Stomach (tissue), 9 donors: Measurements from ENCODE around the gene SLC1A5. TPM values are rescaled to one million over a fixed set of nuclear protein-coding genes. Genes with fewer than 3 reads are reported as not detected.

Source experiments
- DNase-seq, 2 donors: peaks; one replicate each; pipeline versions ENCODE4 v3.0.0 to v3.0.0-alpha.2; 2013 to 2019
- H3K27ac ChIP-seq, 5 donors: fragments of 200-600 bp in 4 of 5; sonication (generic) in 4 of 5; one replicate each; pipeline ENCODE4 v1.5.1; 2013 to 2019; ENCODE audit warnings: mild to moderate bottlenecking in 1 of 5, moderate library complexity in 1 of 5
- H3K27me3 ChIP-seq, 3 donors: fragments of 200-600 bp; sonication (generic); one replicate each; pipeline ENCODE4 v1.5.1; 2017 to 2019; ENCODE audit warnings: mixed run types in 1 of 3
- H3K36me3 ChIP-seq, 4 donors: fragments of 200-600 bp; sonication (generic); 1 replicate in 3 of 4; 2 replicates in 1 of 4; pipeline ENCODE4 v1.5.1; 2016 to 2019
- H3K4me1 ChIP-seq, 4 donors: fragments of 200-600 bp; sonication (generic); one replicate each; pipeline ENCODE4 v1.5.1; 2016 to 2019
- H3K4me3 ChIP-seq, 4 donors: fragments of 200-600 bp; sonication (generic) in 3 of 4; one replicate each; pipeline ENCODE4 v1.5.1; 2016 to 2019; ENCODE audit warnings: mild to moderate bottlenecking in 1 of 4
- H3K9me3 ChIP-seq, 4 donors: fragments of 200-600 bp; sonication (generic); one replicate each; pipeline ENCODE4 v1.5.1; 2016 to 2019
- EP300 ChIP-seq: sonication (generic); formaldehyde crosslinking; IDR thresholded peaks from one replicate; pipeline ENCODE4 v1.6.1; 2017; ENCODE audit warnings: antibody characterized with exemption
- POLR2A ChIP-seq, 4 donors: fragments of 450-650 bp; IDR thresholded peaks; one replicate each; pipeline ENCODE4 v1.6.1; 2016; ENCODE audit warnings: antibody characterized with exemption in 4 of 4, control low read depth in 2 of 4, mild to moderate bottlenecking in 1 of 4, moderate library complexity in 1 of 4
- POLR2AphosphoS5 ChIP-seq, 3 donors: sonication (generic); formaldehyde crosslinking; IDR thresholded peaks; one replicate each; pipeline ENCODE4 v1.6.1; 2016; ENCODE audit warnings: antibody characterized with exemption in 3 of 3
- whole genome bisulfite sequencing, 5 donors: extraction: QIAGEN DNeasy Blood & Tissue Kit in 3 of 5; methylation state at CpG; one replicate each; pipeline versions ENCODE4 v1.1.5 to v1.1.7; 2013 to 2018; 5-methylcytosine and 5-hydroxymethylcytosine counted together
- intact Hi-C: fragments of 100-400 bp; cut with DNase I; formaldehyde crosslinking; loops from one replicate; pipeline ENCODE4 v1.15.1; 2023; ENCODE audit warnings: low total_unique reads
- polyA plus RNA-seq, 3 donors: library from polyadenylated mRNA; stranded (reverse); fragments of 200-250 nt; gene quantifications; one replicate each; pipeline ENCODE4 v1.2.3, GENCODE V29; 2013
- total RNA-seq, 5 donors: library from RNA; depleted of rRNA; stranded (reverse); fragments of >200 nt; gene quantifications; one replicate each; pipeline versions ENCODE4 v1.1.0 to v1.2.3, GENCODE V29; 2014 to 2016
- TF ChIP-seq, protein P1 (sequence below), 7 experiments: fragments of 450-650 bp in 4 of 7; fragments of 200-600 bp in 3 of 7; sonication (generic) in 3 of 7; IDR thresholded peaks; one replicate each; pipeline ENCODE4 v1.5.1; 2016 to 2019; ENCODE audit warnings: antibody characterized with exemption in 7 of 7, control low read depth in 2 of 7, mild to moderate bottlenecking in 1 of 7
- donor health status: healthy with polysubstance abuse.
- donor health status: Bipolar disorder and iron deficiency.
- donor health status: healthy.

SLC1A5 gene
- total and polyA plus RNA-seq, 8 donors, result 18.7 to 106 (median 31.4) TPM

DNA sequence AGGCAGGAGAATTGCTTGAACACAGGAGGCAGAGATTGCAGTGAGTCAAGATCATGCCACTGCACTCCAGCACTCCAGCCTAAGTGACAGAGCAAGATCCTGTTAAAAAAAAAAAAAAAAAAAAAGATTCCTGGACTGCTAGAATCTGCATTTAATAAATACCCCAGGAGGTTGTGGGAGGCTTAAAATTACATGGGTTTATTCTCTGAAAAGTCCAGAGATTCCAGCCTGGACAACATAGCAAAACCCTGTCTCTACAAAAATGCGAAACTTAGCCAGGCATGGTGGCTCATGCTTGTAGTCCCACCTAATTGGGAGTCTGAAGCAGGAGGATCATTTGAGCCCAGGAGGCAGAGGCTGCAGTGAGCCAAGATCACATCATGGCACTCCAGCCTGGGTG is 9.5 kb upstream of the SLC1A5 start:
- Histone ChIP-seq H3K27ac (no peak overlapping the region), H3K4me1 (peaks cover 0 to 8% (median 6%) of the 10 kb centered on the region in 4 donors), H3K4me3 (no peak overlapping the region), H3K27me3 (no peaks in the 10 kb centered on the region), H3K36me3 (no peaks in the 10 kb centered on the region), H3K9me3 (no peaks in the 10 kb centered on the region)
- TF ChIP-seq POLR2A (IDR thresholded peaks at IDR 0.05), result no peak
- TF ChIP-seq, protein P1, sequence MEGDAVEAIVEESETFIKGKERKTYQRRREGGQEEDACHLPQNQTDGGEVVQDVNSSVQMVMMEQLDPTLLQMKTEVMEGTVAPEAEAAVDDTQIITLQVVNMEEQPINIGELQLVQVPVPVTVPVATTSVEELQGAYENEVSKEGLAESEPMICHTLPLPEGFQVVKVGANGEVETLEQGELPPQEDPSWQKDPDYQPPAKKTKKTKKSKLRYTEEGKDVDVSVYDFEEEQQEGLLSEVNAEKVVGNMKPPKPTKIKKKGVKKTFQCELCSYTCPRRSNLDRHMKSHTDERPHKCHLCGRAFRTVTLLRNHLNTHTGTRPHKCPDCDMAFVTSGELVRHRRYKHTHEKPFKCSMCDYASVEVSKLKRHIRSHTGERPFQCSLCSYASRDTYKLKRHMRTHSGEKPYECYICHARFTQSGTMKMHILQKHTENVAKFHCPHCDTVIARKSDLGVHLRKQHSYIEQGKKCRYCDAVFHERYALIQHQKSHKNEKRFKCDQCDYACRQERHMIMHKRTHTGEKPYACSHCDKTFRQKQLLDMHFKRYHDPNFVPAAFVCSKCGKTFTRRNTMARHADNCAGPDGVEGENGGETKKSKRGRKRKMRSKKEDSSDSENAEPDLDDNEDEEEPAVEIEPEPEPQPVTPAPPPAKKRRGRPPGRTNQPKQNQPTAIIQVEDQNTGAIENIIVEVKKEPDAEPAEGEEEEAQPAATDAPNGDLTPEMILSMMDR (IDR thresholded peaks at IDR 0.05), result no peak
- TF ChIP-seq POLR2AphosphoS5 (IDR thresholded peaks at IDR 0.05), result no peak
- no peak for TF ChIP-seq EP300
- 96 to 100% (median 98%) methylated on average over 1 of the region's 1 CpG for WGBS, 5 donors
- no peak for DNase-seq
- intact Hi-C loops, result no loop called here

DNA sequence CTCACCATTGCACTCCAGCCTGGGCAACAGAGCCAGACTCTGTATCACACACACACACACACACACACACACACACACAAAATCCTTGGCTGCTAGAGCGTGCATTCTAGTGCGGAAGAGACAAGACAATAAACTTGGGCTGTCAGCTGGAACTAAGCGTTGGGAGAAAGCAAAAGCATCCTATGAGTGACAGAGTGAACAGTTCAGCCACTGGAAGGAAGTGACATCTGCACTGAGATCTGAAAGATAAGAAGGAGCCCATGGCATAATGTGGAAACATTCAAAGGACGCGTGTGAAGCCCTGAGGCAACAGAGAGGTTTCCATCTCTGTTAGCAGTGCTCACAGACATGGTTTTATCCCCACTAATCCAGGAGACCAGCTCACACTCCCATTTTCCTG is 3.5 kb upstream of the SLC1A5 start:
- H3K4me1 ChIP-seq, result peaks cover 4 to 28% (median 18%) of the 10 kb centered on the region in 4 donors
- no peaks in the 10 kb centered on the region for H3K36me3 ChIP-seq
- intact Hi-C loops, result no loop called here
- DNase-seq, result peak in 1 of 2 donors; percentile 51
- H3K27ac ChIP-seq, result peak overlapping the region in 1 of 5 donors; percentile 20
- H3K9me3 ChIP-seq, result no peaks in the 10 kb centered on the region
- H3K27me3 ChIP-seq, result no peaks in the 10 kb centered on the region
- 57 to 78% (median 67%) methylated on average over 5 of the region's 5 CpGs for WGBS, 5 donors
- TF ChIP-seq EP300, result no peak
- no peak for TF ChIP-seq POLR2AphosphoS5 (IDR thresholded peaks at IDR 0.05)
- TF ChIP-seq POLR2A (IDR thresholded peaks at IDR 0.05), result no peak
- TF ChIP-seq, protein P1 (IDR thresholded peaks at IDR 0.05), result no peak
- no peak overlapping the region for H3K4me3 ChIP-seq

DNA sequence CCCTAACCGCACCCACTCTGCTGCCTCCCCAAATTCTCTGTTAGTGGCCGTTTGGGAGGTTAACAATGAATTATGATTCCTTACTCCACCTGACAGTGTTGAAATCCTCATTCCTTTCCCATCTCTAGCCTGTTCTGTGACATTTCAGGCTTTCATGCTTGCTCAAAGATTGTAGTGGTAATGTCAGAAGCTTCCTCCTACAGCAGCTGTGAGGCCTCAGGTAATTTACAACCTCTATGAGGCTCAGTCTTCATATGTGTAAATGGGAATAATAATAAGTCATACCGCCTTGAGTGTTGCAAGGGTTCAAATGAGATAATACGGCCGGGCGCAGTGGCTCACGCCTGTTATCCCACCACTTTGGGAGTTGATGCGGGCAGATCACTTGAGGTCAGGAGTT is 977 bp upstream of the SLC1A5 start:
- Histone ChIP-seq H3K36me3 (no peaks in the 10 kb centered on the region), H3K4me1 (peaks cover 16 to 46% (median 34%) of the 10 kb centered on the region in 4 donors), H3K4me3 (no peak overlapping the region), H3K9me3 (no peaks in the 10 kb centered on the region), H3K27ac (no peak overlapping the region), H3K27me3 (no peaks in the 10 kb centered on the region)
- WGBS, 5 donors, result 90 to 94% (median 92%) methylated on average over 8 of the region's 8 CpGs
- DNase-seq, result no peak
- TF ChIP-seq, protein P1 (IDR thresholded peaks at IDR 0.05), result no peak
- TF ChIP-seq POLR2AphosphoS5 (IDR thresholded peaks at IDR 0.05) (no peak), POLR2A (IDR thresholded peaks at IDR 0.05) (no peak), EP300 (no peak)
- intact Hi-C loops, result no loop called here

DNA sequence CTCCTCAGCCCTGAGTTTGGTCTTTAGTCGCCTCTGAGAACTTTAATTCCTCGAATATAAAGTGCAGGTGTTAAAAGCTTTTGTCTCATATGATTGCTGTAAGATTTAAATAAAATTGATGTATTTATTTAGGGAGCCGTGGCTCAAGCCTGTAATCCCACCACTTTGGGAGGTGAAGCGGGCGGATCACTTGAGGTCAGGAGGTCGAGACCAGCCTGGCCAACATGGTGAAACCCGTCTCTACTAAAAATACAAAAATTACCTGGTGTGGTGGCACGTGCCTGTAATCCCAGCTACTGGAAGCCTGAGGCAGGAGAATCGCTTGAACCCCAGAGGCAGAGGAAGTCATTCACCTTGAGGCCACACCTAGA is 559 bp upstream of the SLC1A5 start:
- intact Hi-C loops, result no loop called here
- peak overlapping the region; percentile 63 to 83 (median 78) for H3K4me3 ChIP-seq
- WGBS, 5 donors, result 50 to 62% (median 58%) methylated on average over 9 of the region's 9 CpGs
- no peaks in the 10 kb centered on the region for H3K27me3 ChIP-seq
- H3K27ac ChIP-seq, result peak overlapping the region in 3 of 5 donors; percentile 87 to 92 (median 90)
- H3K9me3 ChIP-seq, result no peaks in the 10 kb centered on the region
- peaks cover 0 to 1% (median 0%) of the 10 kb centered on the region in 4 donors for H3K36me3 ChIP-seq
- no peak for DNase-seq
- peaks cover 20 to 50% (median 39%) of the 10 kb centered on the region in 4 donors for H3K4me1 ChIP-seq
- TF ChIP-seq, protein P1 (IDR thresholded peaks at IDR 0.05), result no peak
- TF ChIP-seq EP300 (no peak), POLR2A (IDR thresholded peaks at IDR 0.05) (no peak)
